Muscle of leg (tissue), 11 donors: ENCODE measurements around the gene UBE2R2. TPM values are rescaled to one million over a fixed set of nuclear protein-coding genes. Genes with fewer than 3 reads are reported as not detected.
A peak's percentile ranks its signal among the peaks of the same experiment; 100 is the strongest.

ENCODE experiments used
- DNase-seq: peaks from one replicate; pipeline ENCODE4 v3.0.0; 2013
- H3K27ac ChIP-seq: one replicate; pipeline ENCODE4 v1.5.1; 2013; ENCODE audit warnings: mild to moderate bottlenecking, low read length, control low read depth
- H3K27me3 ChIP-seq: one replicate; pipeline ENCODE4 v1.6.1; 2013; ENCODE audit warnings: low read length; ENCODE audit not compliant: control insufficient read depth, insufficient read depth
- H3K36me3 ChIP-seq: one replicate; pipeline ENCODE4 v1.6.1; 2013; ENCODE audit warnings: low read length; ENCODE audit not compliant: control insufficient read depth, insufficient read depth
- H3K4me1 ChIP-seq: one replicate; pipeline ENCODE4 v1.6.1; 2013; ENCODE audit warnings: low read length; ENCODE audit not compliant: control insufficient read depth, insufficient read depth
- H3K4me3 ChIP-seq: one replicate; pipeline ENCODE4 v1.5.1; 2013; ENCODE audit warnings: low read length, control low read depth
- H3K9me3 ChIP-seq: replicated peaks from 2 replicates; pipeline ENCODE4 v1.6.1; 2013; ENCODE audit warnings: low read depth, low read length; ENCODE audit not compliant: control insufficient read depth
- WGBS: methylation state at CpG from one replicate; pipeline ENCODE4 v1.1.5; 2013; ENCODE audit warnings: missing lambda C conversion rate; ENCODE audit not compliant: insufficient coverage; 5-methylcytosine and 5-hydroxymethylcytosine counted together
- polyA plus RNA-seq, 8 donors: library from polyadenylated mRNA; unstranded; fragments of 120-200 nt; gene quantifications; one replicate each; pipeline versions ENCODE4 v1.2.1 to v1.2.3, GENCODE V29; 2013; ENCODE audit warnings: inconsistent platforms in 1 of 8, low replicate concordance in 1 of 8; ENCODE audit not compliant: insufficient read length in 8 of 8, insufficient read depth in 1 of 8
- total RNA-seq: library from RNA; stranded (reverse); fragments of 120-200 nt; gene quantifications from one replicate; pipeline ENCODE4 v1.2.4, GENCODE V29; 2013

The UBE2R2 gene
- total and polyA plus RNA-seq, 9 donors = 18.2 to 48.5 (median 40.9) TPM

GRCh38 chr9:33880211-33881089, 63.5 kb downstream of the UBE2R2 start:
- Histone ChIP-seq H3K4me3 (no peak overlapping the region), H3K9me3 (no peaks in the 10 kb centered on the region), H3K36me3 (peaks cover 2% of the 10 kb centered on the region), H3K27ac (no peak overlapping the region), H3K4me1 (peaks cover 3% of the 10 kb centered on the region), H3K27me3 (no peaks in the 10 kb centered on the region)
- WGBS = 67% methylated on average over 2 of the region's 8 CpGs
- no peak for DNase-seq

GRCh38 chr9:33881635-33882034, 64.7 kb downstream of the UBE2R2 start:
- WGBS = no CpG with 5 or more reads among the region's 1 CpG
- Histone ChIP-seq H3K36me3 (peaks cover 2% of the 10 kb centered on the region), H3K9me3 (no peaks in the 10 kb centered on the region), H3K27me3 (no peaks in the 10 kb centered on the region), H3K4me3 (no peak overlapping the region), H3K4me1 (peaks cover 3% of the 10 kb centered on the region), H3K27ac (no peak overlapping the region)
- DNase-seq = peak; percentile 30

- Histone ChIP-seq H3K27me3 (no peaks in the 10 kb centered on the region), H3K4me3 (no peak overlapping the region), H3K27ac (peak overlapping the region; percentile 44), H3K4me1 (peaks cover 3% of the 10 kb centered on the region), H3K9me3 (no peaks in the 10 kb centered on the region), H3K36me3 (no peaks in the 10 kb centered on the region)
- DNase-seq = peak; percentile 82
- whole genome bisulfite sequencing = no CpG with 5 or more reads among the region's 5 CpGs
These were observed 68.1 kb downstream of the UBE2R2 start for GRCh38 chr9:33884856-33885701.

GRCh38 chr9:33885948-33886347, 69.0 kb downstream of the UBE2R2 start:
- DNase-seq = no peak
- H3K27me3 ChIP-seq = no peaks in the 10 kb centered on the region
- H3K9me3 ChIP-seq = no peaks in the 10 kb centered on the region
- no CpG with 5 or more reads among the region's 2 CpGs for WGBS
- peaks cover 3% of the 10 kb centered on the region for H3K4me1 ChIP-seq
- H3K36me3 ChIP-seq = no peaks in the 10 kb centered on the region
- H3K27ac ChIP-seq = no peak overlapping the region
- H3K4me3 ChIP-seq = no peak overlapping the region

- Histone ChIP-seq H3K4me3 (no peak overlapping the region), H3K4me1 (no peaks in the 10 kb centered on the region), H3K27ac (no peak overlapping the region), H3K9me3 (no peaks in the 10 kb centered on the region), H3K36me3 (no peaks in the 10 kb centered on the region), H3K27me3 (no peaks in the 10 kb centered on the region)
- no peak for DNase-seq
These were observed 76.9 kb downstream of the UBE2R2 start for GRCh38 chr9:33893861-33894260.

GRCh38 chr9:33894316-33894715, 77.4 kb downstream of the UBE2R2 start:
- Histone ChIP-seq H3K27ac (no peak overlapping the region), H3K4me3 (no peak overlapping the region), H3K9me3 (no peaks in the 10 kb centered on the region), H3K36me3 (no peaks in the 10 kb centered on the region), H3K4me1 (no peaks in the 10 kb centered on the region), H3K27me3 (no peaks in the 10 kb centered on the region)
- DNase-seq = no peak

- Histone ChIP-seq H3K36me3 (peaks cover 15% of the 10 kb centered on the region), H3K27ac (no peak overlapping the region), H3K27me3 (no peaks in the 10 kb centered on the region), H3K4me1 (no peaks in the 10 kb centered on the region), H3K9me3 (no peaks in the 10 kb centered on the region), H3K4me3 (no peak overlapping the region)
- no peak for DNase-seq
- no CpG with 5 or more reads among the region's 4 CpGs for WGBS
These were observed 86.3 kb downstream of the UBE2R2 start for GRCh38 chr9:33903157-33903780.

GRCh38 chr9:33905137-33905536, 88.2 kb downstream of the UBE2R2 start:
- H3K36me3 ChIP-seq = peaks cover 14% of the 10 kb centered on the region
- H3K9me3 ChIP-seq = no peaks in the 10 kb centered on the region
- H3K27ac ChIP-seq = no peak overlapping the region
- no peak for DNase-seq
- H3K4me3 ChIP-seq = no peak overlapping the region
- WGBS = no CpG with 5 or more reads among the region's 1 CpG
- no peaks in the 10 kb centered on the region for H3K4me1 ChIP-seq
- H3K27me3 ChIP-seq = no peaks in the 10 kb centered on the region

GRCh38 chr9:33906769-33907168, 89.8 kb downstream of the UBE2R2 start:
- Histone ChIP-seq H3K4me1 (no peaks in the 10 kb centered on the region), H3K27me3 (no peaks in the 10 kb centered on the region), H3K4me3 (no peak overlapping the region), H3K36me3 (peaks cover 14% of the 10 kb centered on the region), H3K27ac (no peak overlapping the region), H3K9me3 (no peaks in the 10 kb centered on the region)
- DNase-seq = no peak
- 100% methylated on average over 1 of the region's 2 CpGs for WGBS

GRCh38 chr9:33907347-33907746, 90.4 kb downstream of the UBE2R2 start:
- H3K4me1 ChIP-seq = no peaks in the 10 kb centered on the region
- no peaks in the 10 kb centered on the region for H3K27me3 ChIP-seq
- no peak overlapping the region for H3K27ac ChIP-seq
- peaks cover 11% of the 10 kb centered on the region for H3K36me3 ChIP-seq
- DNase-seq = no peak
- 33% methylated on average over 1 of the region's 4 CpGs for WGBS
- no peaks in the 10 kb centered on the region for H3K9me3 ChIP-seq
- no peak overlapping the region for H3K4me3 ChIP-seq
